ENCODE measurements around the gene VPS45. TPM values are rescaled to one million over a fixed set of nuclear protein-coding genes. Genes with fewer than 3 reads are reported as not detected.

The VPS45 gene
- total and polyA plus RNA-seq, 2 of the 13 experiments (the other 11 are each of a cell fraction or from before 2014, with no cell fraction given), result 15.2 to 25.2 TPM

GRCh38 chr1:150164779-150165178 is 97.2 kb downstream of the VPS45 start:
- no TSS peak for BruUV-seq (replicated peaks)
- H3K79me2 ChIP-seq (ENCODE audit: insufficient read depth, low read length), result no peaks in the 10 kb centered on the region
- 27% methylated on average over 5 of the region's 5 CpGs for WGBS (ENCODE audit: low lambda C conversion rate)
- no peak overlapping the region for H3K9ac ChIP-seq (ENCODE audit: insufficient read depth, low read depth, low read length)
- ATAC-seq (no peak), FAIRE-seq (no peak), DNase-seq (ENCODE audit: low spot score) (no peak)
- peaks cover 1 to 13% of the 10 kb centered on the region in 2 experiments; a peak in 2 of 5 replicates for H3K27me3 ChIP-seq (ENCODE audit: control insufficient read depth in 1 of 2, insufficient read depth in 2 of 2, low read length in 2 of 2)
- ChIA-PET POLR2A (interaction anchor here (1.1 kb wide), 1 partner anchor 277 kb away, joined by 4 read pairs; a partner anchor contains a TSS), CTCF (ENCODE audit: low intra/inter-chr PET ratio, low total read pairs) (no interaction called here)
- intact Hi-C loops (cut with micrococcal nuclease; ENCODE audit: unreplicated experiment) (loop anchor here (5.0 to 10.0 kb wide), 2 partner anchors 97 to 200 kb away; partner anchors contain the start of gene VPS45), in situ Hi-C loops (cut with HindIII; ENCODE audit: extremely low pct_ligation_motif_present, low pct_unique_long_range_greater_than_20kb) (loop anchor here (5.0 kb wide), 1 partner anchor 92 kb away; no protein-coding TSS in a partner anchor)
- H3K9me3 ChIP-seq (ENCODE audit: low read length), result no peaks in the 10 kb centered on the region
- H2AFZ ChIP-seq (ENCODE audit: low read length), result peak overlapping the region; percentile 29
- H3K4me3 ChIP-seq (replicated peaks in 1 of 3; ENCODE audit: insufficient read depth in 1 of 3, low read depth in 2 of 3, low read length in 3 of 3), result no peak overlapping the region
- TF ChIP-seq NFYC (CRISPR knock-in tag; IDR thresholded peaks at IDR 0.05) (no peak), ZNF749 (CRISPR knock-in tag; IDR thresholded peaks at IDR 0.05; ENCODE audit: borderline replicate concordance) (no peak), ZNF253 (CRISPR knock-in tag; IDR thresholded peaks at IDR 0.05; ENCODE audit: borderline replicate concordance) (no peak), FOXA3 (CRISPR knock-in tag; IDR thresholded peaks at IDR 0.05) (no peak), SETDB1 (CRISPR knock-in tag; IDR thresholded peaks at IDR 0.05; ENCODE audit: borderline replicate concordance) (no peak), ZFP36L1 (CRISPR knock-in tag; IDR thresholded peaks at IDR 0.05) (no peak), RXRA (CRISPR knock-in tag; IDR thresholded peaks at IDR 0.05) (no peak), KLF6 (CRISPR knock-in tag; IDR thresholded peaks at IDR 0.05) (no peak), HMG20A (CRISPR knock-in tag; IDR thresholded peaks at IDR 0.05; ENCODE audit: borderline replicate concordance) (no peak), CBX2 (IDR thresholded peaks at IDR 0.05; ENCODE audit: low read depth, low read length) (no peak), CBX2 (CRISPR knock-in tag; IDR thresholded peaks at IDR 0.05; ENCODE audit: low read depth) (no peak), ISX (CRISPR knock-in tag; conservative IDR thresholded peaks at IDR 0.05) (no peak), HOXA3 (CRISPR knock-in tag; IDR thresholded peaks at IDR 0.05) (no peak), DPF2 (CRISPR knock-in tag; IDR thresholded peaks at IDR 0.05; ENCODE audit: borderline replicate concordance, low read depth) (no peak), ONECUT2 (CRISPR knock-in tag; IDR thresholded peaks at IDR 0.05) (no peak), XRCC5 (optimal IDR thresholded peaks at IDR 0.05; ENCODE audit: low read length) (no peak), ZNF329 (CRISPR knock-in tag; IDR thresholded peaks at IDR 0.05; ENCODE audit: low read depth) (no peak), ZFP36 (IDR thresholded peaks at IDR 0.05; ENCODE audit: borderline replicate concordance, low read depth, low read length, partially characterized antibody) (no peak), ZNF816 (CRISPR knock-in tag; IDR thresholded peaks at IDR 0.05; ENCODE audit: borderline replicate concordance) (no peak)
- TF ChIP-seq, protein P1, sequence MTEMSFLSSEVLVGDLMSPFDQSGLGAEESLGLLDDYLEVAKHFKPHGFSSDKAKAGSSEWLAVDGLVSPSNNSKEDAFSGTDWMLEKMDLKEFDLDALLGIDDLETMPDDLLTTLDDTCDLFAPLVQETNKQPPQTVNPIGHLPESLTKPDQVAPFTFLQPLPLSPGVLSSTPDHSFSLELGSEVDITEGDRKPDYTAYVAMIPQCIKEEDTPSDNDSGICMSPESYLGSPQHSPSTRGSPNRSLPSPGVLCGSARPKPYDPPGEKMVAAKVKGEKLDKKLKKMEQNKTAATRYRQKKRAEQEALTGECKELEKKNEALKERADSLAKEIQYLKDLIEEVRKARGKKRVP (CRISPR knock-in tag; IDR thresholded peaks at IDR 0.05), result no peak
- TF ChIP-seq, protein P2, sequence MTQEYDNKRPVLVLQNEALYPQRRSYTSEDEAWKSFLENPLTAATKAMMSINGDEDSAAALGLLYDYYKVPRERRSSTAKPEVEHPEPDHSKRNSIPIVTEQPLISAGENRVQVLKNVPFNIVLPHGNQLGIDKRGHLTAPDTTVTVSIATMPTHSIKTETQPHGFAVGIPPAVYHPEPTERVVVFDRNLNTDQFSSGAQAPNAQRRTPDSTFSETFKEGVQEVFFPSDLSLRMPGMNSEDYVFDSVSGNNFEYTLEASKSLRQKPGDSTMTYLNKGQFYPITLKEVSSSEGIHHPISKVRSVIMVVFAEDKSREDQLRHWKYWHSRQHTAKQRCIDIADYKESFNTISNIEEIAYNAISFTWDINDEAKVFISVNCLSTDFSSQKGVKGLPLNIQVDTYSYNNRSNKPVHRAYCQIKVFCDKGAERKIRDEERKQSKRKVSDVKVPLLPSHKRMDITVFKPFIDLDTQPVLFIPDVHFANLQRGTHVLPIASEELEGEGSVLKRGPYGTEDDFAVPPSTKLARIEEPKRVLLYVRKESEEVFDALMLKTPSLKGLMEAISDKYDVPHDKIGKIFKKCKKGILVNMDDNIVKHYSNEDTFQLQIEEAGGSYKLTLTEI (CRISPR knock-in tag; conservative IDR thresholded peaks at IDR 0.05), result no peak
- H3K27ac ChIP-seq (ENCODE audit: extremely low read length, insufficient read depth, low read length), result no peak overlapping the region
- no peak overlapping the region for H3K4me2 ChIP-seq (ENCODE audit: low read depth, low read length)
- peaks cover 43% of the 10 kb centered on the region for H3K4me1 ChIP-seq (ENCODE audit: insufficient read depth, low read length)
- H3K36me3 ChIP-seq (replicated peaks in 1 of 2; ENCODE audit: control insufficient read depth in 1 of 2, insufficient read depth in 2 of 2, low read length in 2 of 2), result no peaks in the 10 kb centered on the region
- H4K20me1 ChIP-seq (ENCODE audit: insufficient read depth, low read length), result no peaks in the 10 kb centered on the region

All from HepG2 (cell line).